ENCODE measurements around the gene EIF4G1. TPM values are rescaled to one million over a fixed set of nuclear protein-coding genes. Genes with fewer than 3 reads are reported as not detected.

The EIF4G1 gene
- polyA plus RNA-seq, 3 donors = 13.9 to 119 (median 24.2) TPM

- peaks cover 22 to 25% of the 10 kb centered on the region in 2 donors for H3K4me1 ChIP-seq (ENCODE audit: control insufficient read depth in 1 of 2, insufficient read depth in 2 of 2, low read length in 2 of 2)
- H3K27ac ChIP-seq (ENCODE audit: low read depth in 1 of 2, low read length in 2 of 2) = no peak overlapping the region
- peaks cover 20% of the 10 kb centered on the region for H3K79me2 ChIP-seq (ENCODE audit: insufficient read depth, low read length)
- no peak overlapping the region for H3K4me2 ChIP-seq (replicated peaks; ENCODE audit: extremely low read depth, low read length, poor library complexity, severe bottlenecking)
- Mint-ChIP-seq H3K4me3 (no peak overlapping the region), H3K27me3 (ENCODE audit: low read depth in 3 of 3) (peaks cover 0 to 2% (median 0%) of the 10 kb centered on the region in 3 donors), H3K36me3 (peaks cover 28 to 36% of the 10 kb centered on the region in 2 donors), H3K9me3 (no peaks in the 10 kb centered on the region), H3K4me1 (peaks cover 10% of the 10 kb centered on the region), H3K27ac (peak overlapping the region in 2 of 7 donors; percentile 20 to 44)
- no peaks in the 10 kb centered on the region for H3K27me3 ChIP-seq (ENCODE audit: control insufficient read depth in 2 of 2, insufficient read depth in 2 of 2, low read length in 2 of 2)
- H3K36me3 ChIP-seq (replicated peaks in 1 of 2; ENCODE audit: control insufficient read depth in 1 of 2, insufficient read depth in 2 of 2, low read length in 2 of 2) = peaks cover 24 to 31% of the 10 kb centered on the region in 2 donors
- no peak for TF ChIP-seq CTCF (IDR thresholded peaks at IDR 0.05)
- H2AFZ ChIP-seq (ENCODE audit: insufficient read depth, low read depth, low read length, poor library complexity, severe bottlenecking) = no peak overlapping the region
- no peak for DNase-seq
- no peaks in the 10 kb centered on the region for H3K9me3 ChIP-seq (replicated peaks in 1 of 2; ENCODE audit: control insufficient read depth in 1 of 2, insufficient read depth in 1 of 2, low read length in 2 of 2)
- H3K9ac ChIP-seq (ENCODE audit: insufficient read depth, low read length, poor library complexity, severe bottlenecking) = no peak overlapping the region
- intact Hi-C loops (cut with micrococcal nuclease) = loop anchor here in 1 of 2 donors (5.0 kb wide), 1 partner anchor 64 kb away; the partner anchor contains the start of genes ALG3 and EEF1AKMT4
- H4K20me1 ChIP-seq (ENCODE audit: insufficient read depth, low read length) = peaks cover 9% of the 10 kb centered on the region
- no peak overlapping the region for H3K4me3 ChIP-seq (replicated peaks in 1 of 3; ENCODE audit: low read depth in 2 of 3, low read length in 3 of 3)
Observed at GRCh38 chr3:184311633-184312032, 2.8 kb upstream of the EIF4G1 start.

GRCh38 chr3:184314700-184315542 lies 515 bp downstream of the EIF4G1 start:
- peaks cover 19 to 21% of the 10 kb centered on the region in 2 donors for H3K36me3 Mint-ChIP-seq
- H2AFZ ChIP-seq (ENCODE audit: insufficient read depth, low read depth, low read length, poor library complexity, severe bottlenecking) = peak overlapping the region; percentile 15
- H3K27me3 Mint-ChIP-seq (ENCODE audit: low read depth in 3 of 3) = peaks cover 0 to 3% (median 0%) of the 10 kb centered on the region in 3 donors
- peak overlapping the region; percentile 93 for H3K9ac ChIP-seq (ENCODE audit: insufficient read depth, low read length, poor library complexity, severe bottlenecking)
- TF ChIP-seq CTCF (IDR thresholded peaks at IDR 0.05) = no peak
- H3K4me3 Mint-ChIP-seq = peak overlapping the region; percentile 89 to 93
- peak overlapping the region; percentile 82 to 97 (median 93) for H3K27ac Mint-ChIP-seq
- H3K4me1 Mint-ChIP-seq = peaks cover 37% of the 10 kb centered on the region
- H3K4me1 ChIP-seq (ENCODE audit: control insufficient read depth in 1 of 2, insufficient read depth in 2 of 2, low read length in 2 of 2) = peaks cover 53 to 58% of the 10 kb centered on the region in 2 donors
- no peaks in the 10 kb centered on the region for H3K9me3 Mint-ChIP-seq
- peaks cover 52% of the 10 kb centered on the region for H3K79me2 ChIP-seq (ENCODE audit: insufficient read depth, low read length)
- peak overlapping the region; percentile 91 to 94 for H3K27ac ChIP-seq (ENCODE audit: low read depth in 1 of 2, low read length in 2 of 2)
- peaks cover 9 to 22% of the 10 kb centered on the region in 2 donors for H3K36me3 ChIP-seq (replicated peaks in 1 of 2; ENCODE audit: control insufficient read depth in 1 of 2, insufficient read depth in 2 of 2, low read length in 2 of 2)
- no peaks in the 10 kb centered on the region for H3K27me3 ChIP-seq (ENCODE audit: control insufficient read depth in 2 of 2, insufficient read depth in 2 of 2, low read length in 2 of 2)
- H3K4me2 ChIP-seq (replicated peaks; ENCODE audit: extremely low read depth, low read length, poor library complexity, severe bottlenecking) = peak overlapping the region; percentile 98
- intact Hi-C loops (cut with micrococcal nuclease) = loop anchor here (2.0 to 5.0 kb wide), 2 partner anchors 16 to 68 kb away; partner anchors contain the start of genes ALG3 (in 1 of the 2), EEF1AKMT4 (in 1 of the 2) and PSMD2 (in 1 of the 2)
- DNase-seq = peak; percentile 21 to 66 (median 60)
- no peaks in the 10 kb centered on the region for H3K9me3 ChIP-seq (replicated peaks in 1 of 2; ENCODE audit: control insufficient read depth in 1 of 2, insufficient read depth in 1 of 2, low read length in 2 of 2)
- H4K20me1 ChIP-seq (ENCODE audit: insufficient read depth, low read length) = peaks cover 21% of the 10 kb centered on the region
- H3K4me3 ChIP-seq (replicated peaks in 1 of 3; ENCODE audit: low read depth in 2 of 3, low read length in 3 of 3) = peak overlapping the region; percentile 91 to 94 (median 93)
- 2% methylated on average over 58 of the region's 89 CpGs for WGBS (ENCODE audit: insufficient coverage)

Measured in CD14-positive monocyte (primary cell).